Activated T-helper 1 cell treated with Interleukin-2 at 50 U/mL for 16 hours (primary cell): ENCODE data around the gene OBSCN.

Experiments used
- DNase-seq: peaks from one replicate; pipeline ENCODE4 v3.0.0-alpha.2; 2020; ENCODE audit warnings: low read depth

OBSCN gene

GRCh38 chr1:228279011-228279721 is 71.3 kb downstream of the OBSCN start:
- no peak for DNase-seq

DNA sequence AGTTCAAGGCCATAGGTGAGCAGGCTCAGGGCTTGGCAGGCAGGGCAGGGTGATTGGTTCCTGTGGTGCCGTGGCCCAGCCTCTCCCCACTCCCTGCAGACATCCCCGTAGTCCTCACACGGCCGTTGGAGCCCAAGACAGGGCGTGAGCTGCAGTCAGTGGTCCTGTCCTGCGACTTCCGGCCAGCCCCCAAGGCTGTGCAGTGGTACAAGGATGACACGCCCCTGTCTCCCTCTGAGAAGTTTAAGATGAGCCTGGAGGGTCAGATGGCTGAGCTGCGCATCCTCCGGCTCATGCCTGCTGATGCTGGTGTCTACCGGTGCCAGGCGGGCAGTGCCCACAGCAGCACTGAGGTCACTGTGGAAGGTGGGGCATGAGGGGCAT is 71.9 kb downstream of the OBSCN start:
- no peak for DNase-seq

DNA sequence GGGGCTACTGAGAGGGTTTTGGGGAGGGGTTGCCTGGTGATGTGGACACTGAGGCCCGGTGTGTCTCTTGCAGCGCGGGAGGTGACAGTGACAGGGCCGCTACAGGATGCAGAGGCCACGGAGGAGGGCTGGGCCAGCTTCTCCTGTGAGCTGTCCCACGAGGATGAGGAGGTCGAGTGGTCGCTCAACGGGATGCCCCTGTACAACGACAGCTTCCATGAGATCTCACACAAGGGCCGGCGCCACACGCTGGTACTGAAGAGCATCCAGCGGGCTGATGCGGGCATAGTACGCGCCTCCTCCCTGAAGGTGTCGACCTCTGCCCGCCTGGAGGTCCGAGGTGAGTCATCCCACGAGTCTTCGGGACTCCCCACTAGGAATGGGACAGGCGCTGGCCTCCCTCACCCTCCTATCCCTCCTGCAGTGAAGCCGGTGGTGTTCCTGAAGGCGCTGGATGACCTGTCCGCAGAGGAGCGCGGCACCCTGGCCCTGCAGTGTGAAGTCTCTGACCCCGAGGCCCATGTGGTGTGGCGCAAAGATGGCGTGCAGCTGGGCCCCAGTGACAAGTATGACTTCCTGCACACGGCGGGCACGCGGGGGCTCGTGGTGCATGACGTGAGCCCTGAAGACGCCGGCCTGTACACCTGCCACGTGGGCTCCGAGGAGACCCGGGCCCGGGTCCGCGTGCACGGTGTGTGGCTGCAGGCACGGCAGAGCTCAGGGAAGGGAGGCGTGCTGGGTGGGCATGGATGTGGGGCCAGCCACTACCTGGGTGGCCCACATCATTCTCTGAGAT is 72.5 kb downstream of the OBSCN start:
- no peak for DNase-seq

GRCh38 chr1:228280961-228281591 is 73.2 kb downstream of the OBSCN start:
- no peak for DNase-seq

GRCh38 chr1:228281631-228282328 is 73.9 kb downstream of the OBSCN start:
- DNase-seq, result no peak

DNA sequence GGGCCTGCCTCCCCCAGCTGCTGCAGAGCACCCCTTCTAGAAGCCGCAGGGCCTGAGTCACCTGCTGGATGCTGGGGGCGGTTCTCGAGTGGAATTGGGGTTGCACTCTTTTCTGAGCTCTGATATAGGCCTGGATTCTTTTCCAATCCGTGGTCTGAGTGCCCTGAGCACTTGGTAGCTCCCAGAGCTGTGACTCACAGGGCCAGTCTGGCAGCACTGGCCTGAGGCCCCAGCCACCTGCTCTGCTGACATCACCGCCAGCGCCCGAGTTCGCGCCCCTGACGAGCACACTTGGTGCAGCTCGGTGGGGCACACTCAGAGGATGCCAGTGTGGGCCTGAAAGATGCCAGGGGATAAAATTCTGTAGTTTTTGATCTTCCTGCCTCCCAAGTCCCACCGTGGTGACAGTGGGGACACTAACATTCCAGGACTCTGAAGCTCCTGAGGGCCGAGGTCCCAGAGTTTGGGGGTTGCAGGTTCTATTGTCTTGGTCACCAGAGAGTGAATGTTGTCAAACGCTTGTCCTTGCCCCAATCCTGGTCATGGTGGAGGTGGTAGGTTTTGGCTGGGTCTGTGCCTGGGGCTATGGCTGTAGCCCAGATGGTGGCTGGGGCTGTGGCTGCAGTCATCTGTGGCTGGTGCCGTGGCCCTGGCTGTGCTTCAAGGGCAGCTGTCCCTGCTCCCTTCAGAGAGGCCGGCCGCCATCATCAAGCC is 74.6 kb downstream of the OBSCN start:
- no peak for DNase-seq

- no peak for DNase-seq
These were observed 75.2 kb downstream of the OBSCN start for GRCh38 chr1:228283043-228283371.

GRCh38 chr1:228283476-228284147 is 75.8 kb downstream of the OBSCN start:
- no peak for DNase-seq

- no peak for DNase-seq
These were observed 76.3 kb downstream of the OBSCN start for GRCh38 chr1:228284148-228284495.

- DNase-seq, result no peak
These were observed 76.7 kb downstream of the OBSCN start for GRCh38 chr1:228284521-228284920.

DNA sequence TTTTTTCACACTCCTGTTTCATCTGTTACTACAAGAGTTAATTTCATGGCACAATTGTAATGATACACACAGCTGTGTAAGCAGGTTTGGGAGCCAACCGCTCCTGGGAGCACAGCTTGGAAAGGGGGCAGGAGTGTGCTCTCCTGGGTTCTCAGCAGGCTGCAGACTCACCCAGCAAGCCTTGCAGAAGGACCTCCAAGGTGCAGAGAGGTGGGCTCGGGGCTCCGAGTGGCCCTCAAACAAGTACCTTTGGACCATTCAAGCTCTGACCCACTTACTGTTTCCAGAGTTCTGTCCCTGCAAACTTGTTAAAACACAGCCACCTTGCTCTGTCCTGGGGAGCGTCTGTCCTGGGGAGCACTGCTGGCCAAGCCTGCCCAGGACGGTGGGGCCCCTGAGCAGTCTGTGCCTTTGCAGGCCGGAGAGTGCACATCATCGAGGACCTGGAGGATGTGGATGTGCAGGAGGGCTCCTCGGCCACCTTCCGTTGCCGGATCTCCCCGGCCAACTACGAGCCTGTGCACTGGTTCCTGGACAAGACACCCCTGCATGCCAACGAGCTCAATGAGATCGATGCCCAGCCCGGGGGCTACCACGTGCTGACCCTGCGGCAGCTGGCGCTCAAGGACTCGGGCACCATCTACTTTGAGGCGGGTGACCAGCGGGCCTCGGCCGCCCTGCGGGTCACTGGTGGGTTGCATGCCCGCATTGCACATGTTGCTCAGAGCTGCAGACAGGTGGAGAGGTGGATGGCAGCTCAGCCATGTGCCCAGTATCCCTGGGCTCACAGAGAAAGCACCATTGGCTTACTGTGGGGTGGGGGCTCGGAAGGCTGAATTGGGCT is 78.0 kb downstream of the OBSCN start:
- DNase-seq, result no peak

- DNase-seq, result no peak
These were observed 78.9 kb downstream of the OBSCN start for GRCh38 chr1:228286505-228287417.

GRCh38 chr1:228287541-228288425 is 79.9 kb downstream of the OBSCN start:
- DNase-seq, result no peak

DNA sequence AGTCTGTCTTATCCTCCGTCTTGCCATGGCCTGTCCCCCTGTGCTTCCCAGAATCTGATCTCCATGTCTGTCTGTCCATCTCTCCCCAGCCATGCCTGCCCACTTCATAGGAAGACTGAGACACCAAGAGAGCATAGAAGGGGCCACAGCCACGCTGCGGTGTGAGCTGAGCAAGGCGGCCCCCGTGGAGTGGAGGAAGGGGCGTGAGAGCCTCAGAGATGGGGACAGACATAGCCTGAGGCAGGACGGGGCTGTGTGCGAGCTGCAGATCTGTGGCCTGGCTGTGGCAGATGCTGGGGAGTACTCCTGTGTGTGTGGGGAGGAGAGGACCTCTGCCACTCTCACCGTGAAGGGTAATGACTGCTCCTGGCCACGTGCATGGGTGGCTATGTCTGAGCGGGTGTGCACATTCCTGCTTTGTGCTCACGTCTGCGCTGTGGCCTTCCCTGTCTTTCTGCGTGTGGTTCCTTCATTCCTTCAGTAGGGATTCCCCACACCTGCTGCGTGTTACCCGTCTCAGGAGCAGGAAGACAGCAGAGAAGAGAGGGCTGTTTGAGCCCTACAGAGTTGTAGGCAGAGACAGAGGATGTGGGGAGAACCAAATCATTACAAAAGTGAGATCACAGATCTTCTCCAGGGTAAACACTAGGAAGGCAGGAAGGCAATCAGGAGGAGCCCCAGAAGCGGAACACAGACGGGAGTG is 80.8 kb downstream of the OBSCN start:
- DNase-seq, result no peak

- no peak for DNase-seq
These were observed 81.5 kb downstream of the OBSCN start for GRCh38 chr1:228289239-228289849.

- no peak for DNase-seq
These were observed 82.4 kb downstream of the OBSCN start for GRCh38 chr1:228289996-228290881.
